ENCODE results near the gene CATSPER1.

CATSPER1 gene

DNA sequence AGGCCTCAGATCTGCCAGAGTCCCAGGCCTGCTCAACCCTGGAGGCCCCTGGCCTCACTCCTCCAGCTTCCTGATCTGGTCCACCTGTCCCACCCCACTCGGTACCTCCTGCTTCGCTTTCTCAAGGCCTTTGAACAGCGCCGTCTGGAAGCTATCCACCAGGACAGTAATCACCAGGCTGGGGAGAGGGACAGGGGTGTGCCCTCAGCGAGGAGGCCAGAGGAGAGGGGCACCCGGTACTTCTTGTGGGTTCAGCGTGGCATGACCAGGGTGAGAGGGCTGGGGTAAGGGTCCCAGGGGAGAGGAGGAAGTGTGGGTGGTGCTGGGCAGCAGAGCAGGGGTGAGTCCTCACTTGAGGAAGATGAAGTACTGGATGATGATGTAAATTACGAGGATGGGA lies 6.1 kb downstream of the CATSPER1 start:
- no peak overlapping the region for H3K4me3 ChIP-seq (ENCODE audit: low read length)
- no peak for DNase-seq (ENCODE audit: low read depth)
- no peak for TF ChIP-seq CTCF (IDR thresholded peaks at IDR 0.05; ENCODE audit: insufficient read depth, low read depth, low read length, missing control alignments)

DNA sequence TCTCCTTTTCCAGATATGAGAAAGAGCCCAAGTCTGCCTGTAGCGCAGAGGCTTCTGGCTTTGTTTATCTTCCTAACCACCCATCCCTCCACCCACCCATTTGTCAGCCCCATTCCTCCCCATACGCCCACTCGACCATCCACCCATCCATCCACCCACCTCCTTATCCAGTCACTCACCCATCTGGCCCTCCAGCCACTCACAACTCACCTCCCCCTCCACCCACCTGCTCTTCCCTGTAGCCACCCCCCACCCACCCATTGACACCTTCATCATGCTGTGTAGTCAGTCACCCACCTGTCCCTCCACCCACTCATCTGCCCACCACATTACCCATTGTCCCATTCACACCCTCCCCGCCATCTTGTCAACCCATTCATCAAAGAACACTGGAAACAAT lies 9.0 kb downstream of the CATSPER1 start:
- no peak overlapping the region for H3K4me3 ChIP-seq (ENCODE audit: low read length)
- TF ChIP-seq CTCF (IDR thresholded peaks at IDR 0.05; ENCODE audit: insufficient read depth, low read depth, low read length, missing control alignments), result no peak
- no peak for DNase-seq (ENCODE audit: low read depth)

DNA sequence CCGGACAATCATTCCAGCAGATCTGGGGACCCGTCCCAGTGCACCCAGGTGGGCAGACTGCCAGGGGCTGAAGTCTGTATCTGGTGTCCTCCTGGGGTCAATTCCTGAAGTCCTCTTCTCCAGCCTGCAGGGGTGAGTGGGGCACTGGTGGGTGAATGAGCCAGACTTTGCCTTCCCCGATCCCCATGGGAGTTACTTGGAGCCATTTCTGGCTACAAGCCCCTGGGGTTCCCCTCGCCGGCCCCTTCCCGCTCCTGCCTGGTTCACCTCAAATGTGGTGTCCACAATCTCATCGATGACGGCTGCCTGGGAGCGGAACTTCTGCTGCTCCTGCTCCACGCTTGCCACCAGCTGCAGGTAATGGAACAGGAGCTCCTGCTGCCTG lies 9.5 kb downstream of the CATSPER1 start:
- TF ChIP-seq CTCF (IDR thresholded peaks at IDR 0.05; ENCODE audit: insufficient read depth, low read depth, low read length, missing control alignments), result no peak
- DNase-seq (ENCODE audit: low read depth), result no peak
- no peak overlapping the region for H3K4me3 ChIP-seq (ENCODE audit: low read length)

- no peak overlapping the region for H3K4me3 ChIP-seq (ENCODE audit: low read length)
Observed at GRCh38 chr11:66015936-66016792, 10.1 kb downstream of the CATSPER1 start.

DNA sequence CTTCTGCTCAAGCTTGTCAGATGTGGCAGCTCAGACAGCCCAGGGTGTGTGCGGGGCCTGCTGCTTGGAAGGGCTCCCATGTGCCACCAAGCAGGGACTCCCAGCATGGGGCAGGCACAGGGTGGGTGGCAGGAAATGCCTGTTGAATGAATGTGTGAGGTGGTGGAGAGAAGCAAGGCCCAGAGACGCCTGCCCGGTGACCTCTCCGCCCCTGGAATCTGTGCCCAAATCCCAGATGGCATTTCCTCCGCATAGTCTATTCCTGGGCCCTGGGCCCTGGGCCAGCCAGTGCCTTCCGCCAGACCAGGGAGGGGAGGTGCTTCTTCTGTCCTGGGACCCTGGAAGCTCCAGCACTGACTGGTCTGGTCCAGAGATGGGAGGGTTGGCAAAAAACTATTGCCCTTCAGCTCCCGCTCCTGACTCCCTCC lies 10.8 kb downstream of the CATSPER1 start:
- no peak for DNase-seq (ENCODE audit: low read depth)
- no peak for TF ChIP-seq CTCF (IDR thresholded peaks at IDR 0.05; ENCODE audit: insufficient read depth, low read depth, low read length, missing control alignments)
- no peak overlapping the region for H3K4me3 ChIP-seq (ENCODE audit: low read length)

More at GRCh38 chr11:66015936-66016792, 10.1 kb downstream of the CATSPER1 start:
- DNase-seq (ENCODE audit: low read depth), result no peak
- no peak for TF ChIP-seq CTCF (IDR thresholded peaks at IDR 0.05; ENCODE audit: insufficient read depth, low read depth, low read length, missing control alignments)

DNA sequence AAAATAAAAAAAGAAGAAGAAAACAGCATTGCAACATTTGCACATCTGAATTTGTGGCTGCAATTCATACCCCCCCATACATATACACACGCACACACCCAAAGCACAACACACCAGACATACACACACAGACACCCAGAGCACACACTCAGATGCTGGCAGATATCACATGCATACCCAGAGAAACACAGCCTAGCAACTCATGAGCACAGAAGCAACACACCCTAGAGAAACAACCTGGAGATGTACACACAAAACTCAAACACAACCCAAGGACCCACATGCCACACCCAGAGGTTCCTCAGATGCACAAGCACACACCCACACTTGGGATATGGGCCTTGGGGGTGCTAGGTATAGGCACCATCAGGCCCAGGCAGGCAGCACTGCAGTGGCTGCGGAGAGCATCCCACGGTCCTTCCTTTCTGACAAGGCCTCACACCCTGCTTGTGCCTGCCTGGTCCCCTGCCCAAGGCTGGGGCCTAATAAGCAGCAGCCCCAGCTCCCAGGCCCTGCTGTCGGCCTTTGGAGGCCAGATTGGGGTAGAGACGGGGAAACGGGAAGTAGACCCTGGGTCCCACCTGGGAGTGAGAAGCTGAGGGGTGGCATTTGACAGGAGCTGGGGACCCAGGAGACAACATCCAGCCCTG lies 11.3 kb downstream of the CATSPER1 start:
- H3K4me3 ChIP-seq (ENCODE audit: low read length), result no peak overlapping the region
- DNase-seq (ENCODE audit: low read depth), result no peak
- TF ChIP-seq CTCF (IDR thresholded peaks at IDR 0.05; ENCODE audit: insufficient read depth, low read depth, low read length, missing control alignments), result no peak

Data from epithelial cell of esophagus (primary cell).